Stomach (tissue), 4 donors: ENCODE data around the gene BTF3.

ENCODE experiments used
- CTCF ChIP-seq, 7 experiments: fragments of 450-650 bp in 4 of 7; fragments of 200-600 bp in 3 of 7; sonication (generic) in 3 of 7; IDR thresholded peaks; one replicate each; pipeline ENCODE4 v1.5.1; 2016 to 2019; ENCODE audit warnings: antibody characterized with exemption in 7 of 7, control low read depth in 2 of 7, mild to moderate bottlenecking in 1 of 7
- POLR2A ChIP-seq, 4 donors: fragments of 450-650 bp; IDR thresholded peaks; one replicate each; pipeline ENCODE4 v1.6.1; 2016; ENCODE audit warnings: antibody characterized with exemption in 4 of 4, control low read depth in 2 of 4, mild to moderate bottlenecking in 1 of 4, moderate library complexity in 1 of 4

GRCh38 chr5:73534971-73535370 lies 36.7 kb downstream of the BTF3 start:
- TF ChIP-seq POLR2A (IDR thresholded peaks at IDR 0.05) (no peak), CTCF (IDR thresholded peaks at IDR 0.05) (no peak)
